ENCODE data around the gene PRG2. TPM values are rescaled to one million over a fixed set of nuclear protein-coding genes. Genes with fewer than 3 reads are reported as not detected.

The PRG2 gene, protein sequence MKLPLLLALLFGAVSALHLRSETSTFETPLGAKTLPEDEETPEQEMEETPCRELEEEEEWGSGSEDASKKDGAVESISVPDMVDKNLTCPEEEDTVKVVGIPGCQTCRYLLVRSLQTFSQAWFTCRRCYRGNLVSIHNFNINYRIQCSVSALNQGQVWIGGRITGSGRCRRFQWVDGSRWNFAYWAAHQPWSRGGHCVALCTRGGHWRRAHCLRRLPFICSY
- polyA plus RNA-seq (ENCODE audit: insufficient read depth in 1 of 5, insufficient read length in 5 of 5, low replicate concordance in 1 of 5), result 1 to 10 TPM; 1.2 to 1.8 (median 1.3) TPM
- long read RNA-seq, donor 1, transcript PRG2-201 (6 exons, 1,424 nt), result major isoform, 15 of 15 reads
- long read RNA-seq, donor 1, partial matches to known transcripts, result 0 of 15 reads
- long read RNA-seq, donor 1, other reads (novel, unspliced or antisense), result 0 of 15 reads
- long read RNA-seq, donor 2, transcript PRG2-201 (6 exons, 1,424 nt), result major isoform, 18 of 18 reads
- long read RNA-seq, donor 2, partial matches to known transcripts, result 0 of 18 reads
- long read RNA-seq, donor 2, other reads (novel, unspliced or antisense), result 0 of 18 reads
- long read RNA-seq, donor 3, partial matches to known transcripts, result 0 of 1 reads
- long read RNA-seq, donor 3, other reads (novel, unspliced or antisense), result 0 of 1 reads
- long read RNA-seq, donor 4, result 0 reads
- long read RNA-seq, donor 5, transcript PRG2-201 (6 exons, 1,424 nt), result major isoform, 5 of 5 reads
- long read RNA-seq, donor 5, partial matches to known transcripts, result 0 of 5 reads
- long read RNA-seq, donor 5, other reads (novel, unspliced or antisense), result 0 of 5 reads
- long read RNA-seq, donor 6, partial matches to known transcripts, result 0 of 2 reads
- long read RNA-seq, donor 6, other reads (novel, unspliced or antisense), result 0 of 2 reads
- long read RNA-seq, donor 7, partial matches to known transcripts, result 0 of 3 reads
- long read RNA-seq, donor 7, other reads (novel, unspliced or antisense), result 0 of 3 reads
- long read RNA-seq, donor 8, result 0 reads

GRCh38 chr11:57390535-57390934, at the start of gene PRG2:
Gene PRG2 (minus strand): TSS chr11:57390650. CDS start chr11:57389944, 706 bp downstream.
- no peak for DNase-seq

DNA sequence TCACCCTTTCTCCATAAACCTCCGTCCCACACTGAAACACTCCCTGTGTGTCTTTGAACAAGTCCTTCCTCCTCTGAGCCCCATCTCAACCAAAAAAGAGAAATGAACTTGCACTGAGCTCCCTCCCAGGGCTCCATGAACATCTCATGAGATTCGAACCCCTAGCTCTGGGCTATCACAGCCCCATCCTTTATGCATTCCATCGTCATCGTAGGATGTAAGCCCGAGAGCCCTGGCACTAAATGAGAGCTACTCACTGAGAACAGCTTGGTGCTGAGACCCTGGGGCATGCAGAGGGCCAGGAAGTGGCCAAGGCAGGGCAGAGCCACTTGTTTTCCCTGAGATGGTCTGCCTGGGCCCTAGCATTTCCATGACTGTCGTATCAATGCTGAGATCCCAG, 49.3 kb upstream of the PRG2 start:
- DNase-seq, result no peak

- DNase-seq, result no peak
Observed at GRCh38 chr11:57438345-57439285, 48.2 kb upstream of the PRG2 start.

GRCh38 chr11:57436031-57436430, 45.6 kb upstream of the PRG2 start:
- DNase-seq, result no peak

DNA sequence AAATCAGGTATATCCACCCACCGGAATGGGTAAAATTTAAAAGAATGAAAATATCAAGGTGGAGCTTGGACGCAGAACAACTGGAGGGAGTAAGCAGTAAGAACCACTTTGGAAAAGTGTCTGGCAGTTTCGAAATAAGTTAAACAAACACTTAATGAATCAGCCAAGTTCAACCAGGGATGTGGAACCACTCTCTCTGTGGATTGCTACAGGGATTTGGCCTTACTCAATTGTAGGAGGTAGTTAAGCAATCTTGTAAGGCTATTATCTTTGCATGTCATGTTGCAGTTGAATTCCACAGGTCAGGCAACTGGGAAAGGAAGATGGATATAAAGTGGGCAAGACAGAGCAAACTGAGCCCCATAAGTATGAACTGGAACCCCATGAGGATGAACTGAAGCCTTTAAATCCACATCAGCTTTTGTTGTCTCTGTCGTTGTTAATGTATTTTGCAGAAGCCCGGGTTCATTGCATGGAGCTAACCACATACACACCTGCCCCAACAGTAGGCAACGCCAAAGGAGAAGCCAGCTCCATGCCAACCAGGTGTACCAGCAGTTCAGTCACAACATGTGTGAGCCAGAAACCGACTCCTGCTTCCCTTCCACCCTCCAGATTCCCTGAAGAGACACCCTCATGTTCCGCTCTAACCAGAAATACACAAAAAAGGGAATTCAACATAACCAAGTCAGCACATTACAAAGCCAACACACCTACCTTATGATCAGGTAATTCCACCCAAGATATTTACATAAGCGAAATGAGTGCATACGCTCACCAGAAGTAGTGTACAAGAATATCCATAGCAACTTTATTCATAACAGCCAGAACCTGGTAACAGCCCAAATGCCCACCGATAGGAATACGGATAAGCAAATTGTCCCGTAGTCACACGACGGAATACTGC, 44.4 kb upstream of the PRG2 start:
- peak; percentile 77 to 85 for DNase-seq

DNA sequence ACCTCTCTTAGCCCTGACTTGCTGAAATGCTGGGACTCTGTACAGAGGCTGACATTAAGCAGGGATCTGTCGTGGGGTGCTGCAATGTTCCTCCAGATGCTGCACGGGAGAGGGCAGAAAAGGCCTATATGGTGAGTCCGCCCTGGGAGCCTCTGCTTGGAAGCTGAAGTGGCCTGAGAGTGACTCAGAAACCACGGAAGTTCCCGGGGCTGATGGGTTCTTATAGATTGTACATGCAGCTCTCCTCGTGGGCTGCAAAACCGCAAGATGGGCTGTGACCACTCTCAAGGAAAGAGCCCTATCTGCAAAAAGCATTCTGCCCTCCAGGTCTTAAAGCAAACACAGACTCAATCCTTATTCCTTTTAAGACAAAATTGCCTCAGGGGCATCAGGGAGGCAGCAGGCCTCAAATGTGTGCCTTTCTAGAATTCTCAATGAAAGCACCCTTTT, 42.3 kb upstream of the PRG2 start:
- DNase-seq, result no peak

- DNase-seq, result no peak
Observed at GRCh38 chr11:57432149-57432561, 41.7 kb upstream of the PRG2 start.

GRCh38 chr11:57430952-57431351, 40.5 kb upstream of the PRG2 start:
- no peak for DNase-seq

DNA sequence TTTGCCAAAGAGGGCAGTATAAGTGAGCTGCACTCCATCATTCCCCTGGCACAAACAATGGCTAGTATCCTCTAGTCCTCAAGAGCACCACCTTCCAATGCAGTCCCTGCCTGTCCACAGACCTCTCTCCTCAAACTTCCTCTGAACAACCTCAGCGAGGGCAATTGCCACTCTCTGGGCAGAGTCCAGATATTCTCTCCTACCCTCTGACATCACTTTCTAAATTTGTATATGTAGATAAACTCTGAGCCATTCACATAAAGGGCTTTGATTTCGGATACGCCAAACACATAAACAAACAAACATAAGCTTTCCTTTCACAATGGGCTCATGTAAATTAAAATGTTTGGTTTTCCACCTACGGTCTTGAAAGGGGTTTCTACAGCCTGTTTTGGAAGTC, 39.5 kb upstream of the PRG2 start:
- DNase-seq, result no peak

DNA sequence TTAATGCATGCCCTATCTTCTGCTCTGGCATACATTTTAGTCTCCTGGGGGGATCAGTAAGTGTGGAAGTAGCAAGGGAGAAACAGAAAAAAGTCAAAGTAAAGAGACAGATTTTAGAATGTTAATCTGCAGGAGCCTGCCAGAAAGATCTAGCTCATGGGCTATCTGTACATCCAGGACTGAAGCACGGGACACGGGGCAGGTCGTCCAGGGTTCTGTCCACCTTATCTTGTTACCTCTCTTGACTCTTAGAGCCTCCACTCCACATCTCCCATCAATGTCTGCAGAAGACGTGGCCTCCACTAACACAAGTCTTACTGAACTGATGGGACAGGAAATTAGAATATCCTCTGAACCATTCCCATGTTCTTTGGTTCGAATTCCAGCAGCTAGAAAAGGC, 38.2 kb upstream of the PRG2 start:
- no peak for DNase-seq

- DNase-seq, result peak; percentile 61 to 66
Observed at GRCh38 chr11:57427727-57428082, 37.3 kb upstream of the PRG2 start.

- peak; percentile 65 to 73 for DNase-seq
Observed at GRCh38 chr11:57426929-57427726, 36.7 kb upstream of the PRG2 start, which contains the start of gene SLC43A3. Gene SLC43A3 (minus strand): TSS chr11:57427121. CDS start chr11:57426172, 949 bp downstream.

DNA sequence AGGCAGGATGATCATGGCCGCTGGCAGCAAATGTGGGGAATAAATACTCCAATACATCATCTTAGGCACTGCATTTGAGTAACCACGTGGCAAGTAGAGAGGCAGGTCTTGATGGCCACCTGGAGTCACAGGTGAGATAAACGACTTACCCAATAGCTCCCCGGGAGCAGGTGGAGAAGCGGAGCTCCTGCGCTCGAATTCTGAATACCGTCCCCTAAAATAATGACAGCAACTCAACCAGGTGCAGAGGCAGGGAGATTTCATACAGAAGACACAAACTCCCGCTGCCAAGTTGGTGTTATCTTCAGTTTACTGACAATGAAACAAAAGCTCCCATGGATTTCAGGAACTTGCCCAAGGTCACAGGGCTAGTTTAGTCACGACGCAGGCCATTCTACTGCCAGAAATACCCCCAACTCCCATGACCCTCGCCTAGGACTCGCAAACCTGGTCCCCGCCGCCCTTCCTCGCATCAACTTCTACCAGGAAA, 36.0 kb upstream of the PRG2 start:
- peak in 1 of 2 donors; percentile 16 for DNase-seq

DNA sequence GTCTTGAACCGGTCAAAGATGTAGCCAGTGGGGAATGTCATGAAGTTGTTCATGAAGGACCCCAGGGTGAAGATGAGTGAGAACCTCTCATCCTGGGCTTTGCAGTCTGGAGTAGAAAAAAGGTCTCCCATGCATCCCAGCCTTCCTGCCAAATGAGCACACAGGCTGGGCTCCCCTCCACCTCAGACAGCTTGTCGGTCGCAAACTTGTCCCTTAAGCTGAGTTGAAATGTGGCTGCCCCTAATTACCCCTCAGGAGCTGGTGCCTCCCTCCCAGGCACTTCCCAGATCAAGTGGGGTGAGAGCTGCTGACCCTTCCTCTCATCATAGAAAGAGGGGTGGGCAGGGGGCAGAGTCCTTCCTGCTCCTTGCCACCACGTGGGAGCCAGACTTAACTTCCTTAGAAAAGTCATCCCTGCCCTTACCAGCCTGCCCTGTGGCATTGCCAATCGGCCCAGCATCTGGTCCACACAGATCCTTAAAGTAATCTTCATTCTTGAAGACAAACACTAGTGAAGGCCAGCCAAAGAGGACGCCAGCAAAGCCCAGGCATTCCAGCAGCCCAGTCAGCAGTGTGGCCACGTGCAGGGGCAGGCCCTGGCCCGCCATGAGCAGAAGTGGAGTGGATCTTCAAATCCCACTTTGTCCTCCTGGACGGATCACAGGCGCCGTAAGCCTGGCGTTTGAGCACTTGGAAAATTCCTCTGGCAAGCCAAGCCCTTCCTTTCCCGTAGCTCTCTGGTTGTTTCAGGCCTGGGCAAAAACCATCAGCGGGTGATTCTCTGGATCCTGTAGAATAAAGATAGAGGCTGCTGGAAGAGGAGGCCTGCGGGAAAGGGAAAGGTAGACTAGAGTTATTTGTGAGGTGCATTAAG, 35.4 kb upstream of the PRG2 start:
- peak in 1 of 2 donors; percentile 9 for DNase-seq

DNA sequence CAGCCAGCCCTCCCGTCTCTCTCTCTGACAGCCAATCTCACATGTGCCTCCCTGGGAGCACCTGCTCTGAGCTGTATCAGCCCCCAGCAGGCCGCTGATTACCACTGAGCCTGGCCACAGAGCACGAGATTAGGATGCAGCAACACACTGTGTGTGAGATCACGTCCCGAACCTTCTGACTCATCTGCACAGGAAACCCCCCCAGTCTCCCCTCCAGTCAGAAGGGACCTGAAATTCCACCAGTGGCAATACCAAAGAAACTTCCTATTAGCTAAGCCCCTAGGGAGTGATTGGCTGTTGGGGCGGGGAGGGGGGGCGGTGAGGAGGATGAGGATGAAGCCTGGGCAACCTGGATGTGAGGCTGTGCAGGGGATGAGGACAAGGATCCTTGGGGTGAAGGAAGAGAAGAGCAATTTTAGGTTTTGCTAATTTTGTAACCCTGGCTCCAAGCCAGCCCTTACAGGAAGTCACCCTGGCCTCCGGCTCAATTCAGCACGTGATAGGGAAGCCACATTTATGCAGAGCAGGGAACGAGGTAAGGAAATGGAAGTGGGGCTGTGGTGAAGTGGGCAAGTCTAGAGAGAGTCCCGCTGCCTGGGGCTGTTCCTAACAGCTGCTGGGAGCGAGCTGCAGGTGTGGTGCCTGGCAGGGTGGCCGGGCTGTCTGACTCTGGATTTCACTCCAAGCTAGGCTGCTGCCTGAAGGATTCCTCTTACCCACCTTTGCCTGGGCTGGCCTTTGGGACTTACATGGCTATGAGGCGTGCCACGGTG, 34.5 kb upstream of the PRG2 start:
- peak in 1 of 2 donors; percentile 30 for DNase-seq

- no peak for DNase-seq
Observed at GRCh38 chr11:57424137-57424791, 33.8 kb upstream of the PRG2 start.

GRCh38 chr11:57422669-57423068, 32.2 kb upstream of the PRG2 start:
- DNase-seq, result no peak
